ENCODE measurements around the gene NR6A1. TPM values are rescaled to one million over a fixed set of nuclear protein-coding genes. Genes with fewer than 3 reads are reported as not detected.

Gene NR6A1
- total RNA-seq, 2 experiments from 2014 or later = 17.5 to 23.0 TPM

GRCh38 chr9:124505006-124505900 is 265.9 kb downstream of the NR6A1 start:
- no peaks in the 10 kb centered on the region for H3K4me1 ChIP-seq (ENCODE audit: insufficient read depth, low read length, poor library complexity, severe bottlenecking)
- CTCF ChIA-PET (ENCODE audit: unreplicated experiment) = no interaction called here
- H3K36me3 ChIP-seq (ENCODE audit: insufficient read depth, low read length) = no peaks in the 10 kb centered on the region
- no peak overlapping the region for H3K4me2 ChIP-seq (ENCODE audit: low read length)
- no peak for TF ChIP-seq CTCF (conservative IDR thresholded peaks at IDR 0.05; ENCODE audit: low read length)
- no peak for TF ChIP-seq EZH2phosphoT487 (IDR thresholded peaks at IDR 0.05; ENCODE audit: borderline replicate concordance, low read depth, low read length)
- no peak overlapping the region for H2AFZ ChIP-seq (ENCODE audit: low read length)
- no peak overlapping the region for H3K4me3 ChIP-seq (ENCODE audit: low read depth, low read length, poor library complexity, severe bottlenecking)
- DNase-seq (ENCODE audit: low spot score) = no peak
- no peaks in the 10 kb centered on the region for H3K9me3 ChIP-seq (ENCODE audit: low read length)
- no peaks in the 10 kb centered on the region for H3K9me2 ChIP-seq (ENCODE audit: insufficient read depth, low read length)
- H3K79me2 ChIP-seq (ENCODE audit: insufficient read depth, low read depth, low read length) = no peaks in the 10 kb centered on the region
- no TSS peak for BruUV-seq (replicated peaks)
- POLR2A ChIA-PET = no interaction called here
- intact Hi-C loops (cut with micrococcal nuclease; ENCODE audit: unreplicated experiment) = no loop called here
- no peaks in the 10 kb centered on the region for H4K20me1 ChIP-seq (ENCODE audit: insufficient read depth, low read length)
- H3K27ac ChIP-seq (ENCODE audit: low read depth, low read length, poor library complexity, severe bottlenecking) = no peak overlapping the region

- H3K4me2 ChIP-seq (ENCODE audit: low read length) = no peak overlapping the region
- no peaks in the 10 kb centered on the region for H3K36me3 ChIP-seq (ENCODE audit: insufficient read depth, low read length)
- no peaks in the 10 kb centered on the region for H4K20me1 ChIP-seq (ENCODE audit: insufficient read depth, low read length)
- intact Hi-C loops (cut with micrococcal nuclease; ENCODE audit: unreplicated experiment) = no loop called here
- CTCF ChIA-PET (ENCODE audit: unreplicated experiment) = no interaction called here
- no peaks in the 10 kb centered on the region for H3K4me1 ChIP-seq (ENCODE audit: insufficient read depth, low read length, poor library complexity, severe bottlenecking)
- H2AFZ ChIP-seq (ENCODE audit: low read length) = no peak overlapping the region
- no peak for TF ChIP-seq CTCF (conservative IDR thresholded peaks at IDR 0.05; ENCODE audit: low read length)
- TF ChIP-seq EZH2phosphoT487 (IDR thresholded peaks at IDR 0.05; ENCODE audit: borderline replicate concordance, low read depth, low read length) = no peak
- DNase-seq (ENCODE audit: low spot score) = no peak
- no peaks in the 10 kb centered on the region for H3K9me3 ChIP-seq (ENCODE audit: low read length)
- no peaks in the 10 kb centered on the region for H3K9me2 ChIP-seq (ENCODE audit: insufficient read depth, low read length)
- H3K27ac ChIP-seq (ENCODE audit: low read depth, low read length, poor library complexity, severe bottlenecking) = no peak overlapping the region
- POLR2A ChIA-PET = no interaction called here
- H3K4me3 ChIP-seq (ENCODE audit: low read depth, low read length, poor library complexity, severe bottlenecking) = no peak overlapping the region
- no TSS peak for BruUV-seq (replicated peaks)
- no peaks in the 10 kb centered on the region for H3K79me2 ChIP-seq (ENCODE audit: insufficient read depth, low read depth, low read length)
Measured at GRCh38 chr9:124504530-124505005, 266.5 kb downstream of the NR6A1 start.
